ENCODE data around the gene C3.

GRCh38 chr19:6713773-6714692, 6.4 kb downstream of the C3 start:
- TF ChIP-seq CREB1 (CRISPR knock-in tag; IDR thresholded peaks at IDR 0.05; ENCODE audit: low read depth) (no peak), EZH2phosphoT487 (IDR thresholded peaks at IDR 0.05; ENCODE audit: unreplicated experiment) (no peak)

Measured in GM23338 (cell line).